AG04450 (cell line): ENCODE results near the gene INO80B. TPM values are rescaled to one million over a fixed set of nuclear protein-coding genes. Genes with fewer than 3 reads are reported as not detected.
"Not testable (repeated sequence)": the region's sequence is repeated elsewhere in the genome, so short reads cannot be mapped to it uniquely, and the experiment has no call there.

Experiments used
- CTCF ChIA-PET: fragments of 300-600, 350-600 bp; formaldehyde crosslinking; extraction: SDS; loops from one replicate; lab custom pipeline; 2022; ENCODE audit warnings: antibody characterized with exemption, inconsistent platforms; lab: Charles Lee
- POLR2A ChIA-PET: fragments of 350-600 bp; formaldehyde crosslinking; extraction: SDS; loops from one replicate; lab custom pipeline; 2021; ENCODE audit warnings: antibody characterized with exemption, inconsistent platforms; lab: Yijun Ruan, JAX
- DNase-seq: peaks from one replicate; pipeline ENCODE4 v3.0.0-alpha.2; 2011; ENCODE audit warnings: low read depth, low spot score
- H3K27ac ChIP-seq: one replicate; pipeline ENCODE4 v1.5.1; 2012; ENCODE audit warnings: low read depth, low read length, control low read depth
- H3K27me3 ChIP-seq: one replicate; pipeline ENCODE4 v1.6.0; 2012; ENCODE audit warnings: low read length; ENCODE audit not compliant: control insufficient read depth, insufficient read depth
- H3K4me3 ChIP-seq: 2 replicates; pipeline ENCODE4 v1.5.1; 2011; ENCODE audit warnings: mild to moderate bottlenecking, low read depth, low read length, control low read depth
- H3K9me3 ChIP-seq: 2 replicates; pipeline ENCODE4 v1.5.1; 2012; ENCODE audit warnings: low read length; ENCODE audit not compliant: control insufficient read depth, insufficient read depth
- CTCF ChIP-seq: IDR thresholded peaks from 2 replicates; pipeline ENCODE4 v1.5.1; 2011; ENCODE audit warnings: low read depth, low read length, control low read depth, inconsistent platforms
- polyA plus RNA-seq: library from polyadenylated mRNA; depleted of rRNA; stranded (reverse); fragments of >200 nt; gene quantifications from 2 replicates; pipeline ENCODE4 v1.2.3, GENCODE V29; 2011

INO80B gene
- polyA plus RNA-seq, 1 experiment: 4.8 TPM

- Histone ChIP-seq H3K9me3 (no peaks in the 10 kb centered on the region; the same call in 1 of the 2 replicates), H3K4me3 (peak within 1 kb of the TSS; percentile 68), H3K27ac (peak within 1 kb of the TSS; percentile 92), H3K27me3 (no peaks in the 10 kb centered on the region)
- DNase-seq: peak; percentile 100
- POLR2A ChIA-PET: interaction anchor here (0.6 to 2.2 kb wide), 11 partner anchors 9 to 119 kb away, joined by 3 to 13 read pairs (median 3); partner anchors contain the start of genes AUP1, C2orf81, HTRA2 and MRPL53
- no peak for TF ChIP-seq CTCF
- CTCF ChIA-PET: interaction anchor here (1.4 to 2.7 kb wide), 5 partner anchors 25 to 130 kb away, joined by 3 to 6 read pairs (median 4); partner anchors contain the start of genes CCDC142 and TTC31
These were observed 3.4 kb downstream of the INO80B start, which contains the start of gene WBP1 for GRCh38 chr2:74458132-74458937. Gene WBP1 (plus strand): TSS chr2:74458438. CDS start chr2:74458603, 165 bp downstream.

GRCh38 chr2:74458938-74459363, 4.1 kb downstream of the INO80B start:
- Histone ChIP-seq H3K27ac (peak overlapping the region; percentile 49), H3K4me3 (peak overlapping the region; percentile 68), H3K27me3 (no peaks in the 10 kb centered on the region), H3K9me3 (no peaks in the 10 kb centered on the region; the same call in 1 of the 2 replicates)
- CTCF ChIA-PET: interaction anchor here (1.4 to 2.7 kb wide), 5 partner anchors 24 to 129 kb away, joined by 3 to 6 read pairs (median 4); partner anchors contain the start of genes CCDC142 and TTC31
- TF ChIP-seq CTCF: no peak
- no peak for DNase-seq
- POLR2A ChIA-PET: interaction anchor here (0.6 to 2.2 kb wide), 4 partner anchors 13 to 72 kb away, joined by 3 to 13 read pairs (median 6); partner anchors contain the start of genes AUP1, HTRA2 and MRPL53

GRCh38 chr2:74459503-74460118, 4.7 kb downstream of the INO80B start:
- ChIA-PET CTCF (interaction anchor here (1.1 to 2.7 kb wide), 4 partner anchors 13 to 129 kb away, joined by 3 to 6 read pairs (median 4); partner anchors contain the start of genes CCDC142, MRPL53 and TTC31), POLR2A (interaction anchor here (2.2 kb wide), 1 partner anchor 12 kb away, joined by 13 read pairs; the partner anchor contains the start of gene MRPL53)
- H3K27me3 ChIP-seq, H3K27ac ChIP-seq, DNase-seq, H3K9me3 ChIP-seq: not testable (repeated sequence)
- H3K4me3 ChIP-seq: peak overlapping the region; percentile 68

GRCh38 chr2:74460187-74460586, 5.3 kb downstream of the INO80B start:
- H3K9me3 ChIP-seq, H3K4me3 ChIP-seq, POLR2A ChIA-PET, H3K27me3 ChIP-seq, DNase-seq: not testable (repeated sequence)
- CTCF ChIA-PET: interaction anchor here (1.1 kb wide), 1 partner anchor 12 kb away, joined by 3 read pairs; the partner anchor contains the start of gene MRPL53
- peak overlapping the region; percentile 11 for H3K27ac ChIP-seq

GRCh38 chr2:74461187-74462053, 6.5 kb downstream of the INO80B start:
- POLR2A ChIA-PET: interaction anchor here (0.6 kb wide), 1 partner anchor 28 kb away, joined by 6 read pairs; no protein-coding TSS in a partner anchor
- H3K27me3 ChIP-seq: no peaks in the 10 kb centered on the region
- no peak overlapping the region for H3K4me3 ChIP-seq
- H3K27ac ChIP-seq: no peak overlapping the region
- no peak for DNase-seq
- CTCF ChIA-PET: interaction anchor here (1.2 kb wide), 1 partner anchor 161 kb away, joined by 14 read pairs; no protein-coding TSS in a partner anchor
- peak; percentile 28 for TF ChIP-seq CTCF
- H3K9me3 ChIP-seq: no peaks in the 10 kb centered on the region; the same call in 1 of the 2 replicates
